HTR-8/SVneo (cell line): Measurements from ENCODE around the gene ACACA.

Experiments
- DNase-seq: peaks from one replicate; pipeline ENCODE4 v3.0.0; 2011; ENCODE audit warnings: low spot score, mixed read lengths; ENCODE audit not compliant: insufficient read length
- FAIRE-seq: peaks from 2 replicates; lab custom pipeline; 2011; peaks lifted over from hg19 to GRCh38; lab: Jason Lieb, UNC

Gene ACACA

GRCh38 chr17:37191219-37191618 lies 215.4 kb downstream of the ACACA start:
- FAIRE-seq = no peak
- no peak for DNase-seq

- FAIRE-seq (no peak), DNase-seq (no peak)
Observed at GRCh38 chr17:37190493-37190892, 216.1 kb downstream of the ACACA start.

GRCh38 chr17:37188157-37188556 lies 218.5 kb downstream of the ACACA start:
- no peak for FAIRE-seq

GRCh38 chr17:37187262-37187661 lies 219.4 kb downstream of the ACACA start:
- FAIRE-seq = no peak

More at GRCh38 chr17:37188157-37188556, 218.5 kb downstream of the ACACA start:
- no peak for DNase-seq

GRCh38 chr17:37182786-37183465 lies 223.7 kb downstream of the ACACA start:
- FAIRE-seq (no peak), DNase-seq (peak; percentile 31)

More at GRCh38 chr17:37187262-37187661, 219.4 kb downstream of the ACACA start:
- no peak for DNase-seq

- no peak for FAIRE-seq
- DNase-seq = no peak
Observed at GRCh38 chr17:37180376-37180775, 226.3 kb downstream of the ACACA start.

GRCh38 chr17:37179893-37180292 lies 226.7 kb downstream of the ACACA start:
- FAIRE-seq = no peak

GRCh38 chr17:37177254-37177870 lies 229.3 kb downstream of the ACACA start:
- no peak for DNase-seq
- FAIRE-seq = no peak

More at GRCh38 chr17:37179893-37180292, 226.7 kb downstream of the ACACA start:
- peak; percentile 54 for DNase-seq

GRCh38 chr17:37176723-37177122 lies 229.9 kb downstream of the ACACA start:
- DNase-seq (no peak), FAIRE-seq (no peak)

- DNase-seq = no peak
- no peak for FAIRE-seq
Observed at GRCh38 chr17:37174205-37174604, 232.4 kb downstream of the ACACA start.

GRCh38 chr17:37170881-37171425 lies 235.7 kb downstream of the ACACA start:
- no peak for FAIRE-seq
- no peak for DNase-seq

GRCh38 chr17:37168731-37169353 lies 237.8 kb downstream of the ACACA start:
- DNase-seq = no peak
- no peak for FAIRE-seq

GRCh38 chr17:37167756-37168155 lies 238.9 kb downstream of the ACACA start:
- FAIRE-seq (no peak), DNase-seq (no peak)

- DNase-seq (no peak), FAIRE-seq (no peak)
Observed at GRCh38 chr17:37164057-37164456, 242.6 kb downstream of the ACACA start.

GRCh38 chr17:37162800-37163199 lies 243.8 kb downstream of the ACACA start:
- DNase-seq = no peak
- FAIRE-seq = no peak

GRCh38 chr17:37160944-37161343 lies 245.7 kb downstream of the ACACA start:
- FAIRE-seq (no peak), DNase-seq (no peak)

GRCh38 chr17:37158290-37158689 lies 248.3 kb downstream of the ACACA start:
- DNase-seq = no peak
- no peak for FAIRE-seq

GRCh38 chr17:37148156-37148555 lies 258.5 kb downstream of the ACACA start:
- no peak for FAIRE-seq

GRCh38 chr17:37147301-37147812 lies 259.3 kb downstream of the ACACA start:
- DNase-seq (no peak), FAIRE-seq (no peak)

More at GRCh38 chr17:37148156-37148555, 258.5 kb downstream of the ACACA start:
- no peak for DNase-seq

GRCh38 chr17:37146086-37147064 lies 260.3 kb downstream of the ACACA start:
- no peak for FAIRE-seq
- DNase-seq = no peak
